HG03159 (cell line): ENCODE measurements around the gene TOMT.

Experiments used
- ATAC-seq: cut with Tn5 transposase; IDR thresholded peaks from one replicate; pipeline ENCODE4 v1.9.1; 2021; ENCODE audit warnings: mild to moderate bottlenecking, moderate library complexity; ENCODE audit not compliant: unreplicated experiment

The TOMT gene, protein sequence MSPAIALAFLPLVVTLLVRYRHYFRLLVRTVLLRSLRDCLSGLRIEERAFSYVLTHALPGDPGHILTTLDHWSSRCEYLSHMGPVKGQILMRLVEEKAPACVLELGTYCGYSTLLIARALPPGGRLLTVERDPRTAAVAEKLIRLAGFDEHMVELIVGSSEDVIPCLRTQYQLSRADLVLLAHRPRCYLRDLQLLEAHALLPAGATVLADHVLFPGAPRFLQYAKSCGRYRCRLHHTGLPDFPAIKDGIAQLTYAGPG

DNA sequence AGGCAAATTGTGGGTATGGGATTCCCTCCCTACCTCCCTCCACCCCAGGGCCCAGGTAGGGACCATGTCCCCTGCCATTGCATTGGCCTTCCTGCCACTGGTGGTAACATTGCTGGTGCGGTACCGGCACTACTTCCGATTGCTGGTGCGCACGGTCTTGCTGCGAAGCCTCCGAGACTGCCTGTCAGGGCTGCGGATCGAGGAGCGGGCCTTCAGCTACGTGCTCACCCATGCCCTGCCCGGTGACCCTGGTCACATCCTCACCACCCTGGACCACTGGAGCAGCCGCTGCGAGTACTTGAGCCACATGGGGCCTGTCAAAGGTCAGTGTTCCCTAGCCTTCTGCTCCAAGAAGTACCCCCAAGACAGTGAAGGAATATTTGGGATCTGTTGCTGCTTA lies at the start of gene TOMT:
TOMT (plus strand) TSS at position 37 of the 400 bp plus-strand sequence; CDS start at position 65, 28 bp downstream.
- no peak for ATAC-seq

DNA sequence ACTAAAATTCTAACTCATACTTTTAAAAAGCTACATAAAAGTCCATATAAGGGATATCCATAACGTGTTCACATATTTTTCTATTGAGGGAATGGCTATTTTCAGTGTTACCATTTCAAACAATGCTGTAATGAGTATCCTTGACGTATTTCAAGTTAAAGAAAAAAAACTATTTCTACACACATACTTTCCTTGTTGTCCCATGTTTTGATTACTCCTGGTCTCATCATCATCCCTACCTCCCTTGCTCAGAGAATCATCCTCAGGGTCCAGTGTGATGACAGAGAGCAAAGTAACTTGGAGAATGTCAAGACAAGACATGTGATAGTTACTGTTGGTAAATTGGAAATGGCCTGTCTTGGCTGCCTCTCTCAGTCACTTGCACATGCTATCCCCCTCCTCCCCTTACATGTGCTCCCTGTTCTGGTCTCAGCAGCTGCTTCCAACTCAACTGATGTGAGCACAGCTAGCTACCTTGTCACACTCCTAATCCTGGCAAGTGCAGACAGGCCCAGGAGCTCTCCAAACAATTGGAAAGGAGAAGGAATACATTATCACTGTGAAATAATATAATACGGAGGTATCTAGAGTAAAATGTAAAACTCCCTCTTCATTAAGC lies 47.2 kb upstream of the TOMT start:
- no peak for ATAC-seq

DNA sequence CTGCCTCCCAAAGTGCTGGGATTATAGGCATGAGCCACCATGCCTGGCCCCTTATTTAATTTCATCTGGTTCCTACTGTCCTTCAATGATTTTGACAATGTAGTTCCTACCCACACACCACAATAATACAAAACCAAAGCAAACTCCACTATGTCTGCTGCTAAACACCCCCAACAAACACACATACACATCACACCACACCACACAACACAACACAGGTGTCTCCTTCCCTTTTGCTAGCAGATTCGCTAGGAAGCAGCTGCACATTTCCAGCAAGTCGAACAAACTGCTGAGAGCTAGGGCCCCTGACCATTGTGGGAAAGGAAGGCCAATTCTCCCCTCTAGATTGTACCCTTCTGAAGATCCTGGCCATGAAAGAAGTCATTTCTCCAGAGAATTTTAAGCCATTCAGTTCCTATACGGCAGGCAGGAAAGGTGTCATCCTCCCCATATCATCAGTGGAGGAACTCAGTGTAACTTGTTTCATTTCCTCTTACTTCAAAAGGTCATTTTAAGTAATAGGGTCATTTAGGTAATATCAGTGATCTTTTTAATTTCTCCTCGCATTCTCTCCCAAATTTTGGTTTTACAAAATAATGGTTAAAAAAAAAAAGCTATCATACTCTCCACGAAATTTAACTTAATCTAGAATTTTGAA lies 43.9 kb upstream of the TOMT start:
- ATAC-seq = no peak

DNA sequence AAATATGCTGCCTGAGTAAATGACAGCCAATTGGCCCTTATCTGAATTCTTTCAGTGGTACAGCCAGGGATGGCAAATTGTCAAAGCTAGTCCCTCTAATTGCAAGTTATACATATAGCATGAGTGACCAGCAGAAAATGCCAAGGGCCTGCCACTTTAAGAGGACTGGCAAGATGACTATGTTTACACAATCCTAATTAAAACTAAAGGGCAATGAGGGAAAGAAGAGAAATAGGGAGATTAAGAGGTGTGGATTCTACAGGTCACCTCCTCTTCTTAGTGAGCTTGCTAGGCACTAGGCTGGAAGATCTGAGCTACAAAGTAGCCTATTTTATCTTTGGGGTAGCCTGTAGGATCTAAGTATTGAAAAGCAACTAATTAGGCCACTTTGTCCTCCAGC lies 38.9 kb upstream of the TOMT start:
- no peak for ATAC-seq

DNA sequence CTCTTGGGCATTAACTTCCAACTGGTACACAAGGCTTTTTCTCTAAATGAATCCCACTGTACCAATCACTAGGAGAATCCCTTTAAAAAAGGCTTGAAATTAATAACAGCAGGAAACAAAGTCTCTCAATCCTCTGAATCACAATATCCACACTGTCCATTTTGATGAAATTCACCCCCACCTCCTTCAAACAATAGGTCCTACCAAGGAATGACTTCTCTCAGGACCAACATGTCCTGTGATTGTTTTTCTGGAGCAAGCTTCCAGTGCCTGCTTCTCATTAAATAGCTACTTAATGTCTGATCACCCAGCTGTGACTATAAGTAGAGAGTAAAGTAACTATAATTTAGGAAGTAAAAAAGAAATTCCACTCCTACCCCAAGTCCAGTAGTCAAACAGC lies 38.5 kb upstream of the TOMT start:
- no peak for ATAC-seq

DNA sequence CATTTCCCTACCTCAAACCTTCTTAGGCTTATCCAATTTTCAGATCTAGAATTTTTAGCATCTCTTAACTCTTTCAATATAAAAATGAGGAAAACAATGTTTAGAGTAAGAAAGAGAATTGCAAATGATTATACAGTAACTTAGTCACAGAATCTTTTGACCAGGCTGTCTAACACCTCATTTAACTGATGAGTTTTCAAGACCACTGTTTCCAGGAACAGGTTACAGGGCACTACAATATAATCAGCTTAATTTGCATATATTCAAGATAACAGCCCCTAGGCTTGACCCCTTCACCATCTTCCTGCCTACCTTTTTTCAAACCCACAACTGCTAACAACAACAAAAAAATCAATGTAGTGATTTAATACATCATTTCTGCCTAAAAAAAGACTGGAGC lies 38.0 kb upstream of the TOMT start:
- no peak for ATAC-seq

DNA sequence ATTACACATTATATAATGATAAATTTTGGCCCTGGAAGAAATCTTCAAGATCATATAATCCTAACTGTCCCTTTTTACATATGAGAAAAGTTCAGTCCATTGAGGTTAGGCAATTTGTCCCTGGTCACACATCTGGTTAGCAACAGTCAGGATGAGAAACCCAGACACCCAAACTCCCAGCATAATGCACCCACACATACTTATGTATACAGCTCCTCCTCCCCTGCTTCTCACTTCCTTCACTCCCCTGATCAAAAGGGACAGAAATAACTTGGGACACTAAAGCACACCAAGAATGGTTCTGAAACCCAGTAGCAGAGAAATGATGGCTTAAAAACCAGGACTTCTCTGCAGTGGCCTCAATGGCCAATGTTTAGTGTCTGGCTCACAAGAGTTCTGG lies 36.5 kb upstream of the TOMT start:
- no peak for ATAC-seq

DNA sequence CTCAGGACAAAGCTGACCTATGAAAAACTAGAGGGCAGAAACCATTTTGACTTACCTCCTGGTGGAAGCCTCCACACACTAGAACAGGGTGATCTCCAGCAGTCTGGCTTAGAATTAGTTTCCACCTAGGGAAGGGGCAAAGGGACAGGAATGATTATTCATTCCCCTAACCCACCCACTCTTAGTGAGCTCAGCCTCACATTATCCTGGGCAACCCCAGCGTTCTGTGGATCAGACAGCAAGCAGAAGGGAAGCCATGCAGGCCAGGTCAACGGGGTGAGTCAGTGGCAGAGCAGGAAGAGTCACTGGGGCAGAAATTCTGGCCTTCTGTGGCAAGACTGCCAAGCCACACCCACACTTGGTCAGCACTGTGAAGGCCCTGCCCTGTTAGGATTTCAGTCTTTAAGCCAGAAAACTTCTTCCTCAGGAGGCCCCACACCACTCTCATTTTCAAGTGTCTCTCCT lies 35.9 kb upstream of the TOMT start:
- no peak for ATAC-seq

DNA sequence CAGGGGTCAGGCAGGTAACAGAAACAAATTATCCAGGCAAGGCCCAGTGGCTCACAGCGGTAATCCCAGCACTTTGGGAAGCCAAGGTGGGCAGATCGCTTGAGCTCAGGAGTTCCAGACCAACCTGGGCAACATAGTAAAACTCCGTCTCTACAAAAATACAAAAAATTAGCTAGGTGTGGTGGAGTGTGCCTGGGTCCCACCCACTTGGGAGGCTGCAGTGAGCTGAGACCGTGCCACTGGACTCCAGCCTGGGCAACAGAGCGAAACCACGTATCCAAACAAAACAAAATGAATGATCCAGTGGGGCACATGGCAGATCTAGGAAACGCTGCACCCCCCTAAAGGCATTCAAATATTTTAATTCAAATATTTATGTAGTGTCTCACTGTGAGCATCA lies 35.2 kb upstream of the TOMT start:
- ATAC-seq = no peak

DNA sequence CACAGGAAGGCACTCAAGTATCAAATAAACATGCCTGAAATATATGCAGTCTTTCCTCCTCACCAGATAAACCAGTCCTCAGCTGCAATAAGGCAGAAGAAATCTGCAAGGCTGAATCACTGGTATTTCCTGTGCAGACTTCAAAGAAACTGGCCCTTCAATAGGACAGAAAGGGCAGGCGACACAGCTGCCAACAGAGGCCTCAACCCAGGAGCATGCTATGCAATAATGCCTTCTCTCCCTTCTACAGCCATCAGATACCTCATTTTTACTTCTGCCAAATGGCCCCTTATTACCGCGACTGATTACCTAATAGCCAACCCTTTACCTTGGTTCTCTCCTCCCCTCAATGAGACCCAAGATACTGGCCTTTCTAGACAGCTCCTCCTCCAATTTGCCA lies 33.4 kb upstream of the TOMT start:
- no peak for ATAC-seq

DNA sequence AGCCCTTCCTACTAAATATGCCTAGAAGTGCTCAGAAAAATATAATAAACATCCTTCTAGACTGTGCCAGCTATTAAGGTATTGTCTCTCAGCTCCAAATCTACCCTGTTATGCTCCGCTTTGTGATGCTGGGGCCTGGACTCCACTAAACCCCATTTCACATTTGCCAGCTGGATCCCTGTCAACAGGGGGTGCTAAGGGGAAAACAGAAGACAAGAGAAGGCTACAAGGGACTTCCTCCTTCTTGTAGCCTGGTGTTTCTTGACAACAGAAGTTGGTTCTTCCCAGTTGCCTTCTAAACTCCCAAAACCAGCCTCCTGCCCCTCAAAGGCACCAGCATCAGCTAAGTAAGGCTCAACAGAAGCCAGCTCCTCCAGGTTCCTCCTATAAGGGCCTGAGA lies 30.6 kb upstream of the TOMT start:
- no peak for ATAC-seq

DNA sequence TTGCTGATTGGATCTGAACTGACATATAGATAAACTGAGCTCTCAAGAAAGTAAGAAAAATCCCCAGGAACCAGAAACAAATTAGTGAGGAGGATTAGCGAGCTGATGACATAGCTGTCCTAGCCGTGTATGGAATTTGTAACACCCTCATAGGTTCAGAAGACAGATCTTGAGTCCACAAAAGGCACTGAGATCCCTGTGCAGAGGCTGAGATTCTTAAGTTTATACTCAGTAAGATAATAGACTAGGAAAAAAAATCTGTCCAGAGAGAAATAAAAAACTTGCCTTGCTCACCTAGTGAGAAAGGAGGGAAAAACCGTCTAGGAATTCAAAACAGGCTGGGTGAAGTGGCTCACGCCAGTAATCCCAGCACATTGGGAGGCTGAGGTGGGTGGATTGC lies 30.0 kb upstream of the TOMT start:
- ATAC-seq = no peak

DNA sequence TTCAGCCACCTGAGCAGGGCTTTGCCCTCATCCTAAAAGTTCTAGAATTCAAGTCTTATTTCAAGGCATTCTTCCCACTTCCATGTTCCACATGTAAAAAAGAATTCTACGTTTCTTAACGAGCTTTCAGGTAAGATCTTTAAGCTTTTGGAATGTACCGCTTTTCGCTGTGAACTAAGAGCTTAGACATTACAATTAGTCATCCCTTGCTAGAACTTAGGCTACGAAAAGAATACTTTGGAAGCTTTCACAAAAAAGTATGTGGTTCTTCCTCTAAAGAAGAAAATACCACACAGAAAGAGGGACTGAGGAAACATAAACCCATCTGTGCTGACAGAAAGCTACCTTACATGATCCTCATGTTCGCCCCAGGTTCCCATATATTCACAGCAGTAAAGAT lies 27.2 kb upstream of the TOMT start:
- no peak for ATAC-seq

DNA sequence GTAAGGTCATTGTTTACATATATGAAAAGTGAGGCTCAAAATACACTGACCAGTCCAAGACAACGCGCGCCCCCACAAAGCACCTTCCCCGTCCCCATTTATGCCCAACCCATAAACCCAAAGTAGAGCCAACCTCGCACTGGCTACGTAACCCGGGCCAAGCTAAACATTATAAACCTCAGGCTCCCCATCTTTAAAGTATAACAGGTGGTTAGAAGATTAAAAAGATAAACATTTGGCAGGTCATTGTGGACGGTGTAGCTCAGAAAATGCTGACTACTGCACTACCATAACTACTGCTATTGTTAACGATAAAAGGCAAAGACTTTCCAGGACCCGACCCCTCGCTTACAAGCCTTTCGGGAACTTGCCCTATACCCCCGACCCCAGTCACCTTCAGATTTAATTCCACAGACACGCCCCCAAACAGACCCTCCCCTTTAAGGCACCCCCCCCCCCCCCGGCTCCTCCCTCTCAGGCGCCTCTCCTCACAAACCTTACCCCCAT lies 25.9 kb upstream of the TOMT start:
- no peak for ATAC-seq

DNA sequence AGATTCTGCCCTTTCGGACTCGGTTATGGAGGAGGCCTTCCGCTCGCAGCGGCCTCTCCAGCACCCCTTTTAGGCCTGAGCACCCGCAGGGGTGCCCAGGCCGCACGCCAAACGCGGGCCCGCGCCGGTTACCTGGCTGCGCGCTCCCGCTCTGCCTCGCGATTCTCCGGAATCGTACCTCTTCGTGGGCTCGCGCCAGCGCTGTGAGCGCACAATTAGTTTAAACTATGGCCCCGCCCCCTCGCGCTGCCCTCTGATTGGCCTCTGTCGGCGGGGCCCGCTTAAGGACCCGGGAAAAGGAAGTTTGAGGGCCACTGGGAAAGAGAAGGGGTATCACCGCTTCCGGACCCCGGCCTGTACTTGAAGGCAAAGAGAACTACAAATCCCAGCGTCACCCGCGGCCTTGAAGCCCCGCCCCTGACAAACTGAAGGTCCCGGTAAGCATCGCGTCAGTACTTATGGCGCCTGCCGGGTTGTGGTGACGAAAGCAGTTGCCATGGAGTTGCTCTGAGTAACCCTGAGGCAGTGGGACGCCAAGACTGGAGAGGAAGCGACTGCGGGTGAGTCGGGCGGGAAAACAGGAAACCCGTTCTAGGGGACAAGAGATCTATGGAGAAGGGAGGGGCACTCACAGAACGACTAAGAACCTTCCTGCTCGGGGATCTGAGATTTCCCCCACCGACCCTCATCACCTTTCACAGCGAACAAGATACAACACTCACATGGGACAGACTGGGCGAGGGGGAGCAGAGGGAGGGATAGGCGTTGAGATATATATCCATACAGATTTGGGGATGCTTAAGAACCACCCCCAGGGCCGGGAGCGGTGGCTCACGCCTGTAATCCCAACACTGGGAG lies 25.2 kb upstream of the TOMT start, which contains the start of the genes LRRC51 and NUMA1:
LRRC51 (plus strand) TSS at position 525 of the 858 bp plus-strand sequence. CDS start 8,234 bp downstream, outside the sequence.
NUMA1 (minus strand) TSS at position 217 of the 858 bp plus-strand sequence. CDS start 44,599 bp downstream, outside the sequence.
- ATAC-seq = peak; percentile 93

DNA sequence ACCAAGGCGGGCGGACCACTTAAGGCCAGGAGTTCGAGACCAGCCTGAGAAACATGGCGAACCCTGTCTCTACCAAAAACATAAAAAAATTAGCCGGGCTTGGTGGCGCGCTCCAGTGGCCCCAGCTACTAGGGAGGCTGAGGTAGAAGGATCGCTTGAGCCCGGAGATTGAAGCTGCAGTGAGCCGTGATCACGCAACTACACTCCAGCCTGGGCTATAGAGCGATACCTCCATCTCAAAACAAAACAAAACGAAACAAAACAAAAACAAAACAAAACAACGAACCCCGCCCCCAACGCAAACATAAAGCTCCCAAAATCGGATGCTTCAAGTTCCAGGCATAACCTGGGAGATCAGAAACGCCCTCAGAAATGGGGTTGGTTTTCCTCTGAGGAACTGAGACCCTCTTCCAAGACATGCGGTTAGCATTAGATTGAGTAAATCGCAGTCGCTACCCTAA lies 24.5 kb upstream of the TOMT start:
- no peak for ATAC-seq

DNA sequence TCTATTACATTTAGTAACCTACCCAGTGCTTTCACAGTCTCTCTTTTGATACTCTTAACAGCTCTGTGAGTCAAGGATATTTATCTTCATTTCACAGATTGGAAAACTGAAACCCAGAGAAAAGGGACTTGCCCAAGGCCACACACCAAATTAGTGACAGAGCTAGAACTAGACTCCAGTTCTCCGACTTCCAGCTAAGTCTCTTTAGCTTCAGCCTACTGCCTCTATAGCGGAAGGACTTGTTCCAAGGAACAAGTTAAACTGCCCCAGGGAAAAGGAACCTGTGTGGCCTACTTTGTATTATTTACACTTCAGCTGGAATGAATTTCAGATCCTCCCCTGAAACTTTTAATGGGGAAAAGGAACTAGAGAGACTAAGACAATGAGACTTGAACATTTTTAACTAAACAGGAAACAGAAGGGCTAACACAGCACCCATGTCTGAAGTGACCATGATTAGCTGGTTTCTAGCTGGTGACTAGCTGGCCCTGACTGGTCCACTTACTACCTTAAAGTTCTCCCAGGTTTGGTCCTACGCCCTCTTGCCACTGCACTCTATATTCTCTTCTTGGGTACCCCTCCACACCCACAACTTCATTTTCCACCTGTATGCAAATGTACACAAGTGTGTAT lies 23.8 kb upstream of the TOMT start:
- no peak for ATAC-seq

DNA sequence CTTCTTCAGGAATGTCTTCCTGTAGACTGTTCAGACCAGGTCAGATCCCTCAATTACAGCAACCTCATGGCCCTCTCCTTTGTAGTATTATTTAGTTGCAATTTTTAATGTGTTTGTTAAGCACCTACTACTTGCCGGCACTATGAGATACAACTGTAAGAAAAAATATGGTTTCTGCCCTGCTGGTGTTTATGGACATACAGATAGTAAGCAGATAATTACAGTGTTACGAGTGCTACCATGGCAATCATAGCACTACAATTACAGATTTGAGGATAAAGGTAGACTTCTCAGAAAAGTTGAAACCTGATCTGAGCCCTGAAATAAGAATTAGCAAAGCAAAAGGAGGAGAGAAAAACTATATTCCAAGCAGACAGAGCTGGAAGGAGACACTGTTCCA lies 22.3 kb upstream of the TOMT start:
- no peak for ATAC-seq

DNA sequence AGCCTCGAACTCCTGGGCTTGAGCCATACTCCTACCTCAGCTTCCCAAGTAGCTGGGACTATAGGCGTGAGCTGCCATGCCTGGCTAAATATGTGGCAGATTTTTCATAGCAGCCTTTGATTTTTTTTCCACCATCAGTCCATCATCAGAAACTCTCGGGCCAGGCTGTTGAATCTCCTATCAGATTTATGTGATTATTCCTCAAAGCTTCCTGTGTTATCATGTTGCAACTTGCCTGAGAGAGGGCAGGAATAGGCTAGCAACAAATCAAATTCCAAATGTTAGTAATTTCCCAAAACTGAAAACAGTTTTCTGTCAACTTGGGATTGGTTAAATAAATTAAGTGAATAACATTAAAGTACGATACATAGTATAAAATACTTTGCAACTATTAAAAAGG lies 21.6 kb upstream of the TOMT start:
- no peak for ATAC-seq

DNA sequence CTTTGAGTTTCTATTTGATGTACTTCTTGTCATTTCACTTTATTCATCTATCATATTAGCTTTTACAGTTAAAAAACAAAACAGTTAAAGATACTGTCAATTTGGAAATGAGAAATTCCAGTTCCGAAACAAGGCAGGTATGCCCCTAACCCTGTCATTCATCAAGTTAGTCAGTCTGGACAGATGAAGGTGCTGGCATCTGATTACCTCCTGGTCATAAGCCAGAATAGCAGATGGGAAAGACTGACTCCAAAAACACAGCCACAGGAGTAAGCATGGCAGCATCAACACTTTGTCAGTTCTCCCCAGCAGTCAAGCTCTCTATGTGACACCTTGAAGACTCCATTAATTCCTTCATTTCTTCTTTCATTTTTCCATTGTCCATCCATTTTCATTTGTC lies 20.8 kb upstream of the TOMT start:
- ATAC-seq = no peak
